ENCODE results near the gene RAPSN.

Gene RAPSN

DNA sequence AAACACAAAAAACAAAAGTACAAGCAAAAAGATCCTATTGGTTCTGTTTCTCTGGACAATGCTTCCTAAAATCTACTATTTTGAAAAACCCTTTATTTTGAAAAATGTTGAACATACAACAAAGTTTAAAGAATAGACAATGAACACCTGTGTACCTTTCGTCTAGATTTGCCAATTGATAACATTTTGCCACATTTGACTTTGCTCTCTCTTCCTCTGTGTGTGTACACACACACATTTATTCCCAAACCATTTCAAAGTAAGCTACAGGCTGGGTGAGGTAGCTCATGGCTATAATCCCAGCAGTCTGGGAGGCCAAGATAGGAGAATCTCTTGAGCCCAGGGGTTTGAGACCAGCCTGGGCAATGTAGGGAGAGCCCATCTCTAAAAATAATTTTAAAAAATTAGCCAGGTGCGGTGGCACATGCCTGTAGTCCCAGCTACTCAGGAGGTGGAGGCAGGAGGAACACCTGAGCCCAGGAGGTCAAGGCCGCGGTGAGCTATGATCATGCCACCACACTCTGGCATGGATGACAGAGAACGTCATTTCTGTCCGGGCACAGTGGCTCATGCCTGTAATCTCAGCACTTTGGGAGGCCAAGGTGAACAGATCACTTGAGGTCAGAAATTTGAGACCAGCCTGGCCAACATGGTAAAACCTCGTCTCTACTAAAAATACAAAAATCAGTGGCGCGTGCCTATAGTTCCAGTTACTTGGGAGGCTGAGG lies 17.4 kb downstream of the RAPSN start:
- H3K36me3 Mint-ChIP-seq, result no peaks in the 10 kb centered on the region
- no peaks in the 10 kb centered on the region for H3K9me3 Mint-ChIP-seq (ENCODE audit: low read depth)
- no peaks in the 10 kb centered on the region for H3K27me3 Mint-ChIP-seq
- H3K4me1 Mint-ChIP-seq (ENCODE audit: low read depth), result peaks cover 5% of the 10 kb centered on the region
- no peak overlapping the region for H3K4me3 Mint-ChIP-seq
- no peak overlapping the region for H3K27ac Mint-ChIP-seq

DNA sequence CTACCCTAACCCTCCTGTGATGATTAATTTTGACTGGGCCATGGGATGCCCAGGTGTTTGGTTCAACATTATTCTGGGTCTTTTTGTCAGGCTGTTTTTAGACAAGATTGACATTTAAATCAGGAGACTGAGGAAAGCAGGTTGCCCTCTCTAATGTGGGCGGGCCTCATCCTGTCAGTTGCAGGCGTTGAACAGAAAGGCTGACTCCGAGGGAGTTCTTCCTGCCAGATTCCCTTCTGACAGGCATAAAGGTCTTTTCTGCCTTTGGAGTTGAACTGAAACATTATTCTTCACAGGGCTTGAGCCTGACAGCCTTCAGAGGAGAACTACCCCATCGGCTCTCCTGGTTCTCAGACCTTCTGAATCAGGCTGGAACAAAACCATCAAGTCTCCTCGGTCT lies 18.4 kb downstream of the RAPSN start:
- no peaks in the 10 kb centered on the region for H3K9me3 Mint-ChIP-seq (ENCODE audit: low read depth)
- H3K4me3 Mint-ChIP-seq, result no peak overlapping the region
- peaks cover 3% of the 10 kb centered on the region for H3K36me3 Mint-ChIP-seq
- peaks cover 12% of the 10 kb centered on the region for H3K4me1 Mint-ChIP-seq (ENCODE audit: low read depth)
- H3K27me3 Mint-ChIP-seq, result no peaks in the 10 kb centered on the region
- H3K27ac Mint-ChIP-seq, result no peak overlapping the region

DNA sequence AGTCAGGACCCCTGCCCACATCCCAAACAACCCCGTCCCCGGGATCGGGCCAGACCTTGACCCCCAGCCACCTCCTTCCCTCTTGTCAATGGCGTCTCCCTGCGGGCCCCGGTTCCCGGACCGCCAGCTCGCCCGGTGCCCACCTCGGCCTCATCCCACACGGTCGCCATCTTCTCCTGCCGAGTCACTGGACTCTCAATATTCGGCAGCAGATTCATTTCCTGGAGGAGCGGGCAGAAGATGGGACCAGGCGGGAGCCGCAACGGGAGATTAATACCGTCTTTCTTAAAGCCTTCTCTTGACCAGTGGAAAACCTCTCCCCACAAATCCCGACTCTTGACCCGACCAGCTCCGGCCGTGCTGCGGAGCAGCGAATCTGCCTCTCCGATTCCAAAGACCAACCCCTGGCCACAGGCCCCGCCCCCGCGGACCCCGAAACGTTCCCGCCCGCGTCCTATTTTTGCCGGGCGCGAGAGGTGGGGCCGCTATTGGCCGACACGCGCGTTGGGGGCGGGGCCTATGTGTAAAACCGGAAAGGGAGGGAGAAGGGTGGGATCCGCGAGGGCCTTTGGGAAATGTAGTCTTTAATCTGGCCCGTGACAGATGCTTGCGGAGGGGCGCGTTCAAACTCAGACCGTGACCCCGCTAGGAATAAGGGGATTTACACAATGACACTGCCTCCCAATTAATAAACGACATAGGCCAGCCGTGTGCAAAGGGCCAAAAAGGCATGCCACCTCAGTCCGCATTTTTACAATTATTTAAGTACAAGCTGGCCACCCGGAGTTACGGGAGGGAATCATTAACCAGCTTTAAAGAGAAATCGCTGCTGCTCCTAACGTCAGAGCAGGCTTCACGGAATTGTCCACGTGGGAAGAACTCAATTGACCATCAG lies 22.6 kb downstream of the RAPSN start, which contains the start of gene PSMC3:
Gene PSMC3 (minus strand): TSS at position 378 of the 895 bp plus-strand sequence. CDS start 160 bp downstream, at position 218.
- Mint-ChIP-seq H3K27ac (peak within 1 kb of the TSS; percentile 100), H3K9me3 (ENCODE audit: low read depth) (no peaks in the 10 kb centered on the region), H3K27me3 (no peaks in the 10 kb centered on the region), H3K4me1 (ENCODE audit: low read depth) (peaks cover 26% of the 10 kb centered on the region), H3K4me3 (peak within 1 kb of the TSS; percentile 100), H3K36me3 (peaks cover 8% of the 10 kb centered on the region)

DNA sequence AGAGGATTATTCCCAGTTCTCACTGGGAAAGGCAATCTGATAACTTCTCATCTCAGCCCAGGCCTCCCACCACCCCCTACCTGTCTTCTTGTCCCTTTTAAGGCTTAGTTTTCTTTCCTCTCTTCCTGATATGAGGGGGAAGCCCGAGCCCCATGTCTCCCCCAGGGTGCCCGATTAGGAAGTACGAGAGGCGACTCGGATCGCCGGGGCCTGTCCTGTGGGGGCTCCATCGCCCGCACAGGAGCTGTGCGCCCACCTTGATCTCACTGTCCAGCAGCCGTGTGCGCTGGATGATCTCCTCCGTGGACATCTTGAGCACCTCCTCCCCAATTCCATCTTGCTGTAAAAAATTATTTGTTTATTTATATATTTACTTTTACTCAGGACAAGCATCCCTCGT lies 23.3 kb downstream of the RAPSN start:
- H3K9me3 Mint-ChIP-seq (ENCODE audit: low read depth), result no peaks in the 10 kb centered on the region
- H3K4me3 Mint-ChIP-seq, result peak overlapping the region; percentile 100
- H3K36me3 Mint-ChIP-seq, result peaks cover 8% of the 10 kb centered on the region

DNA sequence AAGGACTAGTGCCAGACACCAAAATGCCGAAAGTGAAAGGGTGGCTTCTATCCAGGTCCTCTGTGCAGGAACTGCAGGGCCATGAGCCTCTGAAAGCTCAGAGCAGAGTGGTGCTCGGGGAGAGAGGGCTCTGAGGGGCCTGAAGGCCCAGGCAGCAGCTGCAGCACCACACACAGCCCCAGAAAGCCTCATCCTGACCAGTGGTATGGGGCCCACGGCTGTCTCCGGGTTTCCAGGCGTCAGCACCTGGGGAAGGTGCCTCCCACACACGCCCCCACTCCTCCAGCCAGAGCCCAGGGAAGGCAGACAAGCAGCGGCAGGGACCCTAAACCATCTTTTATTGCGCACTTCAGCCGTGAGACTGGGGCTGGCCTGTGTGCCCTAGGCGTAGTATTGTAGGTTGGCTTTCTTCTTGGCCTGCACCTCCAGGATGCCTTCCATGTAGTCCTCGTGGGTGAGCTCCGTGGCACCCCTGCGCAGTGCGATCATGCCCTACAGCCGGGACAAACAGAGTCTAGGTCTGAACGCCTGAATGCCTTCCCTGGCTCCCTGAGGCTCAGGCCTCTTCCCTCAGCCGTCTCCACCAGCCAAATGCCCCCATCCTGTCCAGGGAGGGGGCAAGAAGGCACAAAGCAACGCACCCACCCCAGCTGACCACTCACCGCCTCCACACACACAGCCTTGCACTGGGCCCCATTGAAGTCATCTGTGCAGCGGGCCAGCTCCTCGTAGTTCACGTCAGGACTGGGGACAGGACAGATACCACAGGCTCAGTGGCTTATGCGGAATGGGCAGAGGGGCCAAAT lies 30.3 kb downstream of the RAPSN start:
- no peak overlapping the region for H3K27ac Mint-ChIP-seq
- peaks cover 3% of the 10 kb centered on the region for H3K36me3 Mint-ChIP-seq

More for the DNA sequence above, 23.3 kb downstream of the RAPSN start:
- Mint-ChIP-seq H3K27me3 (no peaks in the 10 kb centered on the region), H3K27ac (peak overlapping the region; percentile 100), H3K4me1 (ENCODE audit: low read depth) (peaks cover 27% of the 10 kb centered on the region)

DNA sequence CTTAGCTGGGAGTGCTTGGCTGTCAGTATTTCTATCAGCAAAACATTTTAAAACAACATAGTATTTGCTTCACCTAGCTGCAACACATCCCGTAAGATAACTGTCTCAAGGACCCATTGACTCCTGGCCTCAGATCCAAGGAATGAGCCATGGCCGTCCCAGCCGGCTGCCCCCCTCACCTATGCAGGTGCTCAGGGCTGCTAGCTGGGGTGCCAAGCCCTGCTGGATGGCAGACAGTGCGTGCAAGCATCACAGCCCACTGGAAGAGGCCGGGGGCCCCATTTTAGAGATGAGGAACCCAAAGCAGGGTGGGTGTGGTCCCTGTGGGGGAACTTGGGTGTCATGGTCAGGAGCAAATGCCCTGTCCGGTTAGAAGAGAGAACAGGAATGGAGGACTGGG lies 31.2 kb downstream of the RAPSN start:
- H3K9me3 Mint-ChIP-seq (ENCODE audit: low read depth), result no peaks in the 10 kb centered on the region
- no peak overlapping the region for H3K4me3 Mint-ChIP-seq
- no peaks in the 10 kb centered on the region for H3K27me3 Mint-ChIP-seq
- no peak overlapping the region for H3K27ac Mint-ChIP-seq
- H3K36me3 Mint-ChIP-seq, result peaks cover 3% of the 10 kb centered on the region
- H3K4me1 Mint-ChIP-seq (ENCODE audit: low read depth), result peaks cover 2% of the 10 kb centered on the region

More for the DNA sequence above, 30.3 kb downstream of the RAPSN start:
- Mint-ChIP-seq H3K9me3 (ENCODE audit: low read depth) (no peaks in the 10 kb centered on the region), H3K4me1 (ENCODE audit: low read depth) (peaks cover 2% of the 10 kb centered on the region), H3K27me3 (no peaks in the 10 kb centered on the region), H3K4me3 (no peak overlapping the region)

DNA sequence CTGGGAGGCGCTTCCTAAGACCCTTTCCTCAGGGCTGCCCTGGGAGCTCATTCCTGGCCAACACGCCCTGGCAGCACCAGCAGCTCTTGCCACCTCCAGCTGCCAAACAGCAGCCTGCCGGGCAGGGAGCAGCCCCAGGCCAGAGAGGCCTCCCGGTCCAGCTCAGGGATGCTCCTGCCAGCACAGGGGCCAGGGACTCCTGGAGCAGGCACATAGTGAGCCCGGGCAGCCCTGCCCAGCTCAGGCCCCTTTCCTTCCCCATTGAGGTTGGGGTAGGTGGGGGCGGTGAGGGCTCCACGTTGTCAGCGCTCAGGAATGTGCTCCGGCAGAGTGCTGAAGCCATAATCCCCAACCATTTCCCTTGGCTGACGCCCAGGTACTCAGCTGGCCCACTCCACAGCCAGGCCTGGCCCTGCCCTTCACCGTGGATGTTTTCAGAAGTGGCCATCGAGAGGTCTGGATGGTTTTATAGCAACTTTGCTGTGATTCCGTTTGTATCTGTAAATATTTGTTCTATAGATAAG lies 32.9 kb downstream of the RAPSN start:
- Mint-ChIP-seq H3K4me1 (ENCODE audit: low read depth) (no peaks in the 10 kb centered on the region), H3K27ac (no peak overlapping the region), H3K4me3 (no peak overlapping the region), H3K9me3 (ENCODE audit: low read depth) (no peaks in the 10 kb centered on the region), H3K27me3 (no peaks in the 10 kb centered on the region), H3K36me3 (peaks cover 3% of the 10 kb centered on the region)

DNA sequence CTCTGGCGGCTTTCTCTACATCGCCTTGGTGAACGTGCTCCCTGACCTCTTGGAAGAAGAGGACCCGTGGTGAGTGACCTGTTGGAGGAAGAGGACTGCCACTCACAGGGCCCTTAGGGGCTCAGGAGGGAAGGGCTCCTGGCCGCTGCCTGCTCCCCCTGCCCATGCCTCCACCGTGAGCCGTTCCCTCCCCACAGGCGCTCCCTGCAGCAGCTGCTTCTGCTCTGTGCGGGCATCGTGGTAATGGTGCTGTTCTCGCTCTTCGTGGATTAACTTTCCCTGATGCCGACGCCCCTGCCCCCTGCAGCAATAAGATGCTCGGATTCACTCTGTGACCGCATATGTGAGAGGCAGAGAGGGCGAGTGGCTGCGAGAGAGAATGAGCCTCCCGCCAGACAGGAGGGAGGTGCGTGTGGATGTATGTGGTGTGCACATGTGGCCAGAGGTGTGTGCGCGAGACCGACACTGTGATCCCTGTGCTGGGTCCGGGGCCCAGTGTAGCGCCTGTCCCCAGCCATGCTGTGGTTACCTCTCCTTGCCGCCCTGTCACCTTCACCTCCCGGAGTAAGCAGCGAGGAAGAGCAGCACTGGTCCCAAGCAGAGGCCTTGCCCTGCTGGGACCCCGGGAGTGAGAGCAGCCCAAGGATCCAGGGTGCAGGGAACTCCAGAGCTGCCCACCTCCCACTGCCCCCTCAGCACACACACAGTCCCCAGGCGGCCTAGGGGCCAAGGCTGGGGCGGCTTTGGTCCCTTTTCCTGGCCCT lies 33.7 kb downstream of the RAPSN start:
- Mint-ChIP-seq H3K36me3 (peaks cover 3% of the 10 kb centered on the region), H3K27ac (no peak overlapping the region)

DNA sequence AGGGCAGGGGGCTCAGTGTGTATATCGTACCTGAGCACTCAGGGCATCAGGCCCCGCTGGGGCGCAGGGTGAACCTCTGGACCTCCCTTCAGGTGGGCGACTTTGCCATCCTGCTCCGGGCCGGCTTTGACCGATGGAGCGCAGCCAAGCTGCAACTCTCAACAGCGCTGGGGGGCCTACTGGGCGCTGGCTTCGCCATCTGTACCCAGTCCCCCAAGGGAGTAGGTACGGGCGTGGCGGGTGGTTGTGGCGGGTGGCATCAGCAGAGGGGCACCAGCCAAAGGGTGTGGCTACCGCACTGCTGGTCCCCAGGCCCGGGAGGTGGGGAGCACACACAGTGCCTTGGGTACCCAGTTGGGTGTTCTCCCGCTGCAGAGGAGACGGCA lies 34.3 kb downstream of the RAPSN start:
- Mint-ChIP-seq H3K4me3 (no peak overlapping the region), H3K27ac (no peak overlapping the region), H3K27me3 (no peaks in the 10 kb centered on the region), H3K36me3 (peaks cover 3% of the 10 kb centered on the region), H3K4me1 (ENCODE audit: low read depth) (no peaks in the 10 kb centered on the region), H3K9me3 (ENCODE audit: low read depth) (no peaks in the 10 kb centered on the region)

More for the DNA sequence above, 33.7 kb downstream of the RAPSN start:
- Mint-ChIP-seq H3K4me1 (ENCODE audit: low read depth) (no peaks in the 10 kb centered on the region), H3K4me3 (no peak overlapping the region), H3K9me3 (ENCODE audit: low read depth) (no peaks in the 10 kb centered on the region), H3K27me3 (no peaks in the 10 kb centered on the region)

DNA sequence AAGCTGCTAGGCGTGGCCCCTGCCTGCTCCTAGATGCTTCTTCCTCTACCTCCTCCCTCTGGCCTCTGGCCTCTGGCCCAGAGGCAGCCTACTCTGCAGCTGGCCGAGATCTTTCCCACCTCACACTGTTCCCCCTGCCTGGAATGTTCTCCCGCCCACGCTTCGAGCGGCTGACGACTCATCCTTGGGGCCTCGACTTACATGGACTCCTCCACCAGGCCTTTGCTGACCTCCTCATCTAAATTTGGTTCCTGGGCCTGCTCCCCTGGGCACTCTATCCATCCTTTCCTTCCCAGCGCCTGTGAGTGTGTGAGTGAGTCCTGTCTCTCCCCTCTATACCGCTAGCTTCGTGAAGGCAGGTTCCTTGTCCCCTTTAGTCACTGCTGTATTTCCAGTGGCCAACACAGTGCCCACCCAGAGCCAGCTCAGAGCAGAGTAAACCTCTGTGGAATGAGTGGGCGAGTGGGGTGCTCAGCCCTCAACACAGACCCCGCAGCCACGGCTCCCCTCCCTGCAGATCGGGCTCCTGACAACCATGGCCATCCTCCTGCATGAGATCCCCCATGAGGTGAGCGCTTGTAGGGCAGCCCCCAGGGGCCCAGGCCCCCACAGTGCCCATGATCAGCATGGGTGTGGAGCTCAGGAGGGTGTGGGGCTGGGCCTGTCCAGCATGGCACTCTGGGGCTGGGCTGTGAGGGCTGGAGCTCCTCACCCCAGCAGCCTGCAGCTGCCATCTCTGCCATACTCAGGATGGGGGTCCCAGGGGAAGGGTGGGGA lies 34.8 kb downstream of the RAPSN start:
- peaks cover 3% of the 10 kb centered on the region for H3K36me3 Mint-ChIP-seq
- no peak overlapping the region for H3K4me3 Mint-ChIP-seq
- H3K9me3 Mint-ChIP-seq (ENCODE audit: low read depth), result no peaks in the 10 kb centered on the region
- peaks cover 4% of the 10 kb centered on the region for H3K4me1 Mint-ChIP-seq (ENCODE audit: low read depth)
- H3K27me3 Mint-ChIP-seq, result no peaks in the 10 kb centered on the region
- H3K27ac Mint-ChIP-seq, result no peak overlapping the region

DNA sequence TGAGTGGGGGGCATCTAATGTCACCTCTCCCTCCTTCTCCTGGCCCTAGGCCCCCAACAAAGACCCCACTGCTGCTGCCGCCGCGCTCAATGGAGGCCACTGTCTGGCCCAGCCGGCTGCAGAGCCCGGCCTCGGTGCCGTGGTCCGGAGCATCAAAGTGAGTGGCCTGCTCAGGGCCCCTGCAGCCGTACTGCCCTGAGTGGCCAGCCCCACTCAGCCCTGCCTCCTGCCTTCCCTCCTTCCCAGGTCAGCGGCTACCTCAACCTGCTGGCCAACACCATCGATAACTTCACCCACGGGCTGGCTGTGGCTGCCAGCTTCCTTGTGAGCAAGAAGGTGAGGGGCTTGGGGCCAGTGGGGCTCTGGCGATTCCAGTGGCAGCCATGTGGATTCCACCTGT lies 35.6 kb downstream of the RAPSN start:
- Mint-ChIP-seq H3K9me3 (ENCODE audit: low read depth) (no peaks in the 10 kb centered on the region), H3K27me3 (no peaks in the 10 kb centered on the region), H3K4me1 (ENCODE audit: low read depth) (peaks cover 4% of the 10 kb centered on the region), H3K36me3 (peaks cover 3% of the 10 kb centered on the region), H3K4me3 (no peak overlapping the region), H3K27ac (no peak overlapping the region)

DNA sequence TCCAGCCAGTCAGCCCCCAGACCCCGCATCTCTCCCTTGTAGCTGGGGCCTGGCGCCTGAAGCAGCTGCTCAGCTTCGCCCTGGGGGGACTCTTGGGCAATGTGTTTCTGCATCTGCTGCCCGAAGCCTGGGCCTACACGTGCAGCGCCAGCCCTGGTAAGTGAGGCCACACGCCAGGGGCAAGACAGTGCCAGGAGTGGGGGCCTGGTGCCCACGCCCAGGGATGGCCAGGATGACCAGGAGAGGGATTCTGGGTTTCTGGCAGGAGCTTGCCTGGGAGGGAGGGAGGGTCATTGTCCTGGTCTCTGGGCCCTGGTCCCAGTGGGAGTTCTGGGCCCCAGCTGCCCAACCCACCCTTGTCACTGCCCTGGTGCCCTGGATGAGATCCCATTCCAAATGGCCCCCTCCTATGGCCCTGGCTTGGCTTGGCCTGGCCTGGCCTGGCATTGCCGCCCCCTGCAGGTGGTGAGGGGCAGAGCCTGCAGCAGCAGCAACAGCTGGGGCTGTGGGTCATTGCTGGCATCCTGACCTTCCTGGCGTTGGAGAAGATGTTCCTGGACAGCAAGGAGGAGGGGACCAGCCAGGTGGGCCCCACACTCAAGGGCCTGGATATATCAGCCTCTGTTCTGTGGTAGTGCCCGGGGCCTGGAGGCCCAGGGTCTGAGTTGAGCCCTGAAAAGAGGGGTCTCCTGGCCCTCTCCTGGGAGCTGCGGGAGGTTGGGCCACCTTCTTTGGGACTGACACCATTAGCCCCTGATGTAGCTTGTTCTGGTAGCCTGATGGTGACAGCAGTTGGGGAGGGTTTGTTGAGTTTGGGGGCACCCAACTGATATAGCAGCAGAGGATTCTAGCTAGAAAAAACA lies 36.8 kb downstream of the RAPSN start:
- Mint-ChIP-seq H3K36me3 (peaks cover 3% of the 10 kb centered on the region), H3K9me3 (ENCODE audit: low read depth) (no peaks in the 10 kb centered on the region), H3K27ac (no peak overlapping the region), H3K4me1 (ENCODE audit: low read depth) (peaks cover 12% of the 10 kb centered on the region), H3K4me3 (no peak overlapping the region), H3K27me3 (no peaks in the 10 kb centered on the region)
